ENCODE data around the gene AFMID.

GRCh38 chr17:78214016-78214705 is 27.0 kb downstream of the AFMID start, which contains the start of gene BIRC5:
- TF ChIP-seq, protein P1, sequence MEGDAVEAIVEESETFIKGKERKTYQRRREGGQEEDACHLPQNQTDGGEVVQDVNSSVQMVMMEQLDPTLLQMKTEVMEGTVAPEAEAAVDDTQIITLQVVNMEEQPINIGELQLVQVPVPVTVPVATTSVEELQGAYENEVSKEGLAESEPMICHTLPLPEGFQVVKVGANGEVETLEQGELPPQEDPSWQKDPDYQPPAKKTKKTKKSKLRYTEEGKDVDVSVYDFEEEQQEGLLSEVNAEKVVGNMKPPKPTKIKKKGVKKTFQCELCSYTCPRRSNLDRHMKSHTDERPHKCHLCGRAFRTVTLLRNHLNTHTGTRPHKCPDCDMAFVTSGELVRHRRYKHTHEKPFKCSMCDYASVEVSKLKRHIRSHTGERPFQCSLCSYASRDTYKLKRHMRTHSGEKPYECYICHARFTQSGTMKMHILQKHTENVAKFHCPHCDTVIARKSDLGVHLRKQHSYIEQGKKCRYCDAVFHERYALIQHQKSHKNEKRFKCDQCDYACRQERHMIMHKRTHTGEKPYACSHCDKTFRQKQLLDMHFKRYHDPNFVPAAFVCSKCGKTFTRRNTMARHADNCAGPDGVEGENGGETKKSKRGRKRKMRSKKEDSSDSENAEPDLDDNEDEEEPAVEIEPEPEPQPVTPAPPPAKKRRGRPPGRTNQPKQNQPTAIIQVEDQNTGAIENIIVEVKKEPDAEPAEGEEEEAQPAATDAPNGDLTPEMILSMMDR (IDR thresholded peaks at IDR 0.05): peak in 1 of 6 experiments; percentile 17
- peak in 1 of 4 donors; percentile 29 for TF ChIP-seq POLR2A (IDR thresholded peaks at IDR 0.05)
